HG03469 (cell line): ENCODE results near the gene PKD1L1.

Experiments used
- ATAC-seq: cut with Tn5 transposase; IDR thresholded peaks from one replicate; pipeline ENCODE4 v1.9.1; 2021; ENCODE audit warnings: mild to moderate bottlenecking, moderate library complexity, moderate number of reproducible peaks; ENCODE audit not compliant: unreplicated experiment

Gene PKD1L1

DNA sequence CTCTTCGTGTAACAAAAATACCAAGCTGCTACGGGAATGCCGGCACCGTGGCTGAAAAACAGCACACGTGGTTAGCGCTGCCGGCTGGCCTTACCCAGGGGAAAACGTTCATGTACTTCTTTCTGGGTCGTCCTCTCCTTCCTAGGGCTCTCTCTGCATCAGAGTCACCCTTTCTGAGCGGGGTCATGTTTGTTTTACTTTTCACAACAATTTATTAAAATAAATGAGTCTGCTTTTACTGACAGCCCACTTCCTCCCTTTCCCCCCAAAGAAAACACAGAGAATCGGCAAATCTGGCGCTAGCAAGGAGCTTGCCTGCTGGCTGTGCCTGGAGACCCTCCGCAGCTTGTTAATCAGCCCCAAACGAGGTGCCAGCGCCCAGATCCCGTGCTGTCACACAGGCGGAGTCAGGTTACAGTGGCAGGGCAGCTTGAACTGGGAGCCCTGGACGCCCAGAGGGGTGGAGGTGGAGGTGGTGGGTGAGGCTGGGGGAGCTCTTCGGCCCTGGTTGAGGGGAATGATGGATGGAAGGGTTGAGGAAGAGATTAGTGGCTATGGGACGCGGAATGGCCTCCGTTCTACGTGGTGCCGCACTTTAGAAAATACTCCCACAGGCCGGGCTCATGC is 204.2 kb downstream of the PKD1L1 start:
- ATAC-seq = no peak

DNA sequence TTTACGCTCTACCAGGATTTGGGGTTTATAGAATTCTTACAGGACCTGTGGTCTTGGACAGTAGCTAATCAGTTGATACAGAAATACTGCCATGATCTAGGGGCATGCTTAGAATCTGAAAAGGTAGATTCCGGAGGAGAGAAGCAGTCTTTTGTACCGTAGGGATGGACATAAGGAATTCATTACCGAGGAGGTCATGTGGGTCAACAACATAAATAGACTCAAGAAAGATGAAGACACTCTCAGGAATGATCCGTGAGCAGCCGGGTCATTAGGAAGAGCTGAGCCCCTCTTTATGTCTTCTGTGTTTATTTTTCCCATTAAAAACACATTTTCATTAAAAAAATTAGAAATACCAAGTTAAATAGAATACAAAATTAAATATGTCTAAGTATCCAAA is 206.3 kb downstream of the PKD1L1 start:
- ATAC-seq = no peak

DNA sequence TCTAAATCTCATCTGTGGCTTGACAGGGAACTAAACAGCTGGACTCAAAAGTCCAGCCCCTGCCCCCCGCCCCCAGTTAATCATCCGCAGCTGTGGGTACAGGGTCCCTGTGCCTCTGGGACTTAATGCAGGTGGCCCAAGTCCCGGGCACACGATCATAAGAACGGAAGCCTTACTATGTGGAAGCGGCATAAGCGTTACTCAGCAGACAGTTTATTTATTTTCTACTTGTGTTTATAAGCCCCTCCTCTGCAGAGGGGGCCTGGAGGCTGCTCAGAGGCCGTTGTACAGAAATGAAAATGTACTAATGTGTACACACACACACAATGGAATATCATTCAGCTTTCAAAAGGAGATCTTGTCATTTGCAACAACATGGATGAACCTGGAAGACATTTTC is 208.4 kb downstream of the PKD1L1 start:
- no peak for ATAC-seq

DNA sequence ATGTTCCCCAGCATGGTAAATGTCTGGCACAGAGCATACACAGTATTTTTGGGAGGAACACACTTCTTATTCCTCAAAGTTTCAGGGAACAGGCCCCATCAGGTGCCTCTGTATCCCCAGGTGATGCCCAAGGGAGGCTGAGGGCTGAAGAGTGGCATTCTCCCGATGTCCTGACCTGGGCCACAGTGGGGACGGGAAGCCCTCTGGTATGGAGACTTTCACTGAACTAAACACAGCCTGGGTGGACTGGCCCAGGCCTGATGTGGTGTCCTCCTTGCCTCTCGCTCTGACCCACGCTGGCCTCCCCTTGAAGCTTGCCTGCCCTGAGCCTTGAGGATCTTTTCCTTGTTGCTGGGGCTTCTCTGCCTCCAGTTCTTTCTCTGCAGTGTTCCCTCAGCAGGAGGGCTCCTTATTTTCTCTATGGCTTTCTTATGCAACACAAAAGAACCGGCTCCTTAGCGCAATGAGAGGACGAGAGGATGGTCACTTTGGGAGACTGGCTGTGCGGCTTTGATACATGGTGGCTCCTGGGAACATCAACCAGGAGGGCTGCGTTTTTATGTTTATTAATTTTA is 208.9 kb downstream of the PKD1L1 start:
- ATAC-seq = no peak

DNA sequence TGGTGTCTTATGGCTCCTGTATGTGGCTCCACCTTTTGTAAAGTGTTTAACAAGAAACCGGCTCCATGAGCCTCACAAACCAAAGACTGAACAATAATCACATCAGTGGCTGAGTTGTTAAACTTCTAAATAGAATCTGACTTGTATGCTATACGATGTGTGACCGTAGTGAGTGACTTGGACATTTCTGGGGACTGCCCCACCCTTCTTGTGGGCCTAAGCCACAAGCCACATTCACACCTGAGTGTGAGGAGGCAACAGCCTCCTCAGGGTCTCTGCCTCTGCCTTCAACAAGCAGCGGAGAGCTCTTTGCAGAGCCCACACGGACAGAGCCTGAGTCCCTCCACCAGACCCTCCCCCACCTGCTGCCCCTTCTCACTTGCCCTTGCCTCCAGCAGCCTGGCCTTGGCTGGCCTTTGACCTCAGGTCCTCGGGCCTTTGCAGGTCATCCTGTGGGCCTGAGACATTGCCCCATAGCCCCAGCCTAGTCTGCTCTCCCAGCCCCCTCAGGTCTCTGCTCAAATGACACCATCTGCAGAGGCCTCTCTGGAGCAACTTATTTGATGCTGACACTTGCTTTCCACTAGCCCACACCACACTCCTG is 209.6 kb downstream of the PKD1L1 start:
- no peak for ATAC-seq

DNA sequence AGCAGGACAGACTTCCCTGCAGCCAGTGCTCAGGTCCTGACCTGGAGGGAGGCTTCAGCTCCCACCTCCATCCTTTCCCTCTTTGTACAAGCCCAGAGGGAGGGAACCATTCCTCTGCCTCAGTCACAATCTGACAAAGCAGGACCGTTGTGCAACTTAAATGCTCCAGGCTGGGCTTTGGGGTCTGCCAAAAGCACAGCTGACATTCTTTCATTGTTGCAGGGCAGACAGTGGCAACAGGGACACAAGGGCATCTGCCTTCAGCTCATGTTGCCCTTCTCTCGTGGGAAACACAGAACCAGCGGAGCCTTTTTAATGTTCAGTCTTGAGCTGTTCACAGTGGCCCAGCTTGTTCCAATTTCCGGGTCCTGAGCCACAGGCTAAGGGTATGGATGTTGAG is 210.7 kb downstream of the PKD1L1 start:
- no peak for ATAC-seq

DNA sequence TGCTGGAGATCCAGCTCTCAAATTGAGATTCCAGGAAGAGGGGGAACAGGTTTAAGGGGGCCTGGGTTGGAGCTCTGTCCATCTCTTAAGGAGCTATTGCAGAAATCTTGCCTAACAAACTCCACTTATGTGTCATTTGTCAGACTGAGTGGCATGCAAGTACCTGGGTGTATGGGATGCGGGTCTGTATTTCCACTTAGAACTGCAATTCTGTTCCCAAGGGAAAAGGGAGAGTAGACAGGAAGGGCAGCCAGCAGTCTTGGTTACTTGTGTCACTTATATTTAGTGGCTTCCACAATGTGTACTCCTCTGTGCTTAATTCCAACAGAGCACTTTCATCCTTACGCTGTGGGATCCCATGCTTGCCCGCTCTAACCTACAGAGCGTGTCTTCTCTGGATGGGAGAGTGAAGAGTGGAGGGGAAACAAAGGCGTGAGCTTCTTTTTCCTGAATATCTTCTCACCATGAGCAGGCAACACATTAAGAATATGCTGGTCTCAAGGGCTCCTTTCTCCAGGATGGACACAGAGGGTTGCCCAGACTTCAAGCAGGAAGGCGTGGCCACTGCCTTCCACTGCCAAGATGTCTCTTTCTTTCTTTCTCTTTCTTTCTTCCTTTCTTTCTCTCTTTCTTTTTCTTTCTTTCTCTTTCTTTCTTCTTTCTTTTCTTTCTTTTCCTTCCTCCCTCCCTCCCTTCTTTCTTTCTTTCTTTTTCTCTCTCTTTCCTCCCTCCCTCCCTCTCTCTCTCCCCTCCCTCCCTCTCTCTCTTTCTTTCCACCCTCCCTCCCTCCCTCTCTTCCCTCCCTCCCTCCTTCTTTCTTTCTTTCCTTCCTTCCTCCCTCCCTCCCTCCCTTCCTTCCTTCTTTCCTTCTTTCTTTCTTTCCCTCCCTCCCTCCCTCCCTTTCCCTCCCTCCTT is 212.6 kb downstream of the PKD1L1 start:
- ATAC-seq = no peak

DNA sequence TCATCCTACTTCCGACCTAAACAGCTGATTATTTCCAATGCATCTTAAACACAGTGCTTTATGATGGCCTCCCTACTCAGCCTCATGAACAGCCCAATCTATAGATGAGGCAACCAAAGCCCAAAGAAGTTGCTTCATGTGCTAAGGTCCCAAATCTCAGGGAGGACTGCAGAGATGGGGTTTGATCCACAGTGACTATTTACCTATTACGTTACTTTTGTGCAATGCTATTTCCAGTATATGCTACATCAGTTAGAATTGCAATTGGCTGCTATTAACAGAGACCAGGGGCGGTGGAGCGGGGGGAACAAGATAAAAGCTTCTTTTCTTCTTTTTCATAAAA is 213.3 kb downstream of the PKD1L1 start:
- ATAC-seq = no peak

DNA sequence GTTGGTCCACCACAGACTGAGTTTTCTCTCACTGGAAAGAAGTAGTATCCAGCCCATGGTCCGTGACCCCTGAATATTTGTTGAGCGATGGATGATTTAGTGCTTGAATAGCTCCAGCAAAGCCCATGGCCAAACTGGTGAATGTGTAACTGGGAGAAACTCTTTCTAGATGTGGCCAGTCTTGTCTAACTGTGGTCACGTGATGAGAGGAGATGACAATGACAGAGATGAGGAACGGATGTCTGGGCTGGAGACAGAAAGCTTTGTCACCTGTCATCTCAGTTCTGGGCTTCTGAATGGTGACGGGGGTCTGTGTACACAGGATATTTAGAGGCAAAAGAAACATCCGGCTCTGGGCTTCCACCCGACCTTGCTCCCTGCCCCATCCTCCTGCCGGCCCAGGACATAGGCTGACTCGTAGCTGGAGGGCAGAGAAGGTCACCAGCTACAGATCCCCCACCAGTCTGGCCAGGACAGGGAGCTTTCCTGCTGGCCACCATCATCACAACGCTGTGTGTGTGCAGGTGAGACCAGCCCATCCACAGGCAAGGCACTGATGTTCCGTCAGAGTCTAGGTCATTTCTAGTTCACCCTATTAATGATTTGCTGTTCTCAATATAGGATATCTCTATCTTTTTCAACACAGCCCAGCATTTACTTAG is 213.8 kb downstream of the PKD1L1 start:
- no peak for ATAC-seq

DNA sequence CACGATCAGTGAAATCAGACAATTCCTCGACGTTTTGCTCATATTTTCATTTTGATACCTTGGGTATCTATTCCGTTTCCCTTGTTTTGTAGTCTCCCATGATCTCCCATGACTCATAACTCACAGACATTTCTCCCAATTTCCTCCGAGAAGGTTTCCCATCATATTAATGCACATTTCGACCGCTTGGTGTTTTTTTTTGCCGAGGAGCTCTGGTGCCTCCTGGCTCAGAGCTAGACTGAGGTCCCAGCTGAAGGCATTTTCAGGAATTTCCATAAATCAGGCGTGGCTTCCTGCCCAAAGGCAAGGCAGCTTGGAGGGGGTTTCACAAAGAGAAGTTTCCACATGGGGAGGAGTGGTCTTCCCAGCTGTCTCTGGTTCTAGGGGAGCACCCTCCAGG is 218.1 kb downstream of the PKD1L1 start:
- no peak for ATAC-seq

DNA sequence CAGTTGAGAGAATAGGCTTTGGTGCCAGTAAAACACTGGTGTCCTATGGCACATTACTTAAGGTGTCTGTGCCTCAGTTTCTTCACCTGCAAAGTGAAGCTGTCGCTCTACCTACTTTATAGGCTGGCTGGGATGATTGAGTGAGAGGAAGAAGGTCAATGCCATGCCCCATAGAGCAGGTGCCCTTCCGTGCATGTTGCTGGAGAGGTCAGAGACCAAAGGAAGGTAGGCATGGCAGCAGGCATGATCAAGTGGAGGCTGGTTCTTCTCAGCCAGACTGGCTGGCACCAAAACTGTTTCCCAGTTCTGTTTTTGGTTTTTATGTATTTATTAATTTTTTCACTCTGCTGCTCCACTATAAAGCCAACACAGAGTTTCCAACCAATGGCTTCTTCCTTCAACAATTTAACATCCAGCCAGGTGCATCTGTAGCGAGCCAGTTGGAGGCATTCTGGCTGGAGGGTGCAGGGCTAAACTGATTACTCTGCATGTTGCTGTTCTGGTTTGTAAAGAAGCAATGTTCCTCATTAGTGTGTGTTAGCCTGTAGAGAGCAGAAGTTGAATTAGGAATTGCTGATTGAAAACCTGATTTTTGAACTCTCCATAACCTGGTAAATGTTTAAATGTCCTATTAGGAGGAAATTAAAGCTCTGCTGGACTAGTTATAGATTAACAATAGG is 222.1 kb downstream of the PKD1L1 start:
- ATAC-seq = no peak

DNA sequence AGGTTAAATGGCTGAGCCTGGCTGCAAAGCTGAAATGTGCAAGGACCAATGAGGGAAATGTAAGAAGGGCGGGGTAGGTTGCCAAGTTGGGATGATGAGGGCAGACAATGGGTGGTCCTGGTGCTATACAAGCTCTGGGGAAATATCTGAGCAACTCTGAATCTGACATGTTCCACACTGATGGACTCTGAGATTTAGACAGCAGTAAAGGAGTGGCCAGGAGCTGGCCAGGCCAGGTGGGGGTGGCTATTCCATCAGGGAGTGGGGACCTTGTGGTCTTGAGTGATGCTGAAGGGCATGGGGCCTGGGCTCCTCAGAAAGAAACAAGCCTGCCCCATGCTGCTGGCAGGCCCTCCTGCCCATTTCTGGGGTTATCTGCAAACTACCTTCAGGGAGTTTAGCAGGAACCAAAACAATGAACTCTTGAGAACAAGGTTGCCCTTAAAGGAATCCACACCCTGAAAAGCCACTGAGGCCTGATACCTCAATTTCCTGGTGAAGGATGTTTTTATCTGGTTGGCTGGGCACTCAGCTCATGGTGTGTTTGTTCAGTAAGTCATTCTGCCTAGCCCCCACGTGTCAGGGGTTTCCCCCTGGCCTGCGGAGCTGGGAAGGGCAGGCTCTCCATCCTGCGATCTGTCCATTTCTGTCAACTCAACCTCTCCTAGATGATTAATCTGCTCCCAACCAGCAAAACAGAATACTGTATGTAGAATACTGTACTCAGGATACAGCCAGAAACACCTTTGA is 223.1 kb downstream of the PKD1L1 start:
- no peak for ATAC-seq
